Muscle layer of colon (tissue), 2 donors: ENCODE measurements around the gene TCF7L1.
"Not testable (repeated sequence)": the region's sequence is repeated elsewhere in the genome, so short reads cannot be mapped to it uniquely, and the experiment has no call there.

Experiments used
- H3K27ac ChIP-seq: one replicate; pipeline ENCODE4 v1.7.0; 2013; ENCODE audit warnings: low read depth, mild to moderate bottlenecking, low read length, moderate library complexity
- H3K27me3 ChIP-seq, 2 donors: one replicate each; pipeline ENCODE4 v1.7.0; 2013; ENCODE audit warnings: low read length in 2 of 2, mild to moderate bottlenecking in 2 of 2; ENCODE audit not compliant: insufficient read depth in 2 of 2, control insufficient read depth in 1 of 2
- H3K36me3 ChIP-seq: one replicate; pipeline ENCODE4 v1.7.0; 2013; ENCODE audit warnings: mild to moderate bottlenecking, low read length; ENCODE audit not compliant: insufficient read depth
- H3K4me1 ChIP-seq: one replicate; pipeline ENCODE4 v1.7.0; 2013; ENCODE audit warnings: mild to moderate bottlenecking, low read length; ENCODE audit not compliant: insufficient read depth
- H3K4me3 ChIP-seq, 2 donors: one replicate each; pipeline ENCODE4 v1.7.0; 2013; ENCODE audit warnings: low read length in 2 of 2, low read depth in 1 of 2, mild to moderate bottlenecking in 1 of 2, moderate library complexity in 1 of 2
- H3K9ac ChIP-seq: one replicate; pipeline ENCODE4 v1.7.0; 2013; ENCODE audit warnings: low read length
- H3K9me3 ChIP-seq: one replicate; pipeline ENCODE4 v1.7.0; 2013; ENCODE audit warnings: mild to moderate bottlenecking, low read length
- donor health status: abdominal sarcoma.
- donor health status: Adenocarcinoma of cecum.

The TCF7L1 gene

GRCh38 chr2:85334928-85335327, 201.7 kb downstream of the TCF7L1 start:
- H3K27ac ChIP-seq, result no peak overlapping the region
- H3K4me1 ChIP-seq, result no peaks in the 10 kb centered on the region
- no peaks in the 10 kb centered on the region for H3K27me3 ChIP-seq
- no peaks in the 10 kb centered on the region for H3K36me3 ChIP-seq
- H3K4me3 ChIP-seq, result no peak overlapping the region
- H3K9me3 ChIP-seq, result no peaks in the 10 kb centered on the region
- no peak overlapping the region for H3K9ac ChIP-seq

DNA sequence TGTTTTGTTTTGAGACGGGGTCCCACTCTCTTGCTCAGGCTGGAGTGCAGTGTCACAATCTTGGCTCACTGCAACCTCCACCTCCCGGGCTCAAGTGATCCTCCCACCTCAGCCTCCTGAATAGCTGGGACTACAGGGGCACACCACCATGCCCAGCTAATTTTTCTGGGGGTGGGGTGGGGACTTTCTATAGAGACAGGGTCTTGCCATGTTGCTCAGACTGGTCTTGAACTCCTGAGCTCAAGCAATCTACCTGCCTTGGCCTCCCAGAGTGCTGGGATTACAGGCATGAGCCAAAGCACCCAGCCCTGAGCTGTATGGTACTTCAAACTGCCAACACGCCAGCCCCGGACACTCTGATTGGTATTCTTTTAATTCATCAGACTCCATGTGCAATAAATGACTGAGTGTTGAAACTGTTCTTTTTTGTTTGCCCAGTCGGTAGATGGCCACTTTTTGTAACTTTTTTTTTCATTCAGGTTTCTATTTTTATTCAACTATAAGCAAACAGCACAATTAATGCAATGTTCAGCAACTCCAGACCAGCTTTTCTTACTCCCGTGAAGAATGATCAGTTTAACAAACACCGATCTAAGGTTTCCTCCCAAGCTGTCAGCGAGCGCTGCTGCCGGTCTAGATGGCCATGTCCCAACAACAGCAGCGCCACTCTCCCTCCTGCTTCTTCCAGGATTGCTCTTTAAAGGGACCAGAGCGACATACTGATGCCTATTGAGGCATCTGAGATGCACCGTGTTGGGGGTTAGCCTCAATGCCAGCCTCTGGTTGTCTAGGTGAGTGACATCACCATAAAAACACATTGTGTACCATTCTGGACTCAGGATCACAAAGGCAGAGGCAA, 207.1 kb downstream of the TCF7L1 start:
- peaks cover 6% of the 10 kb centered on the region for H3K36me3 ChIP-seq
- H3K9me3 ChIP-seq, result no peaks in the 10 kb centered on the region
- no peaks in the 10 kb centered on the region for H3K27me3 ChIP-seq
- no peak overlapping the region for H3K9ac ChIP-seq
- H3K4me3 ChIP-seq, result no peak overlapping the region
- H3K27ac ChIP-seq, result no peak overlapping the region
- no peaks in the 10 kb centered on the region for H3K4me1 ChIP-seq

DNA sequence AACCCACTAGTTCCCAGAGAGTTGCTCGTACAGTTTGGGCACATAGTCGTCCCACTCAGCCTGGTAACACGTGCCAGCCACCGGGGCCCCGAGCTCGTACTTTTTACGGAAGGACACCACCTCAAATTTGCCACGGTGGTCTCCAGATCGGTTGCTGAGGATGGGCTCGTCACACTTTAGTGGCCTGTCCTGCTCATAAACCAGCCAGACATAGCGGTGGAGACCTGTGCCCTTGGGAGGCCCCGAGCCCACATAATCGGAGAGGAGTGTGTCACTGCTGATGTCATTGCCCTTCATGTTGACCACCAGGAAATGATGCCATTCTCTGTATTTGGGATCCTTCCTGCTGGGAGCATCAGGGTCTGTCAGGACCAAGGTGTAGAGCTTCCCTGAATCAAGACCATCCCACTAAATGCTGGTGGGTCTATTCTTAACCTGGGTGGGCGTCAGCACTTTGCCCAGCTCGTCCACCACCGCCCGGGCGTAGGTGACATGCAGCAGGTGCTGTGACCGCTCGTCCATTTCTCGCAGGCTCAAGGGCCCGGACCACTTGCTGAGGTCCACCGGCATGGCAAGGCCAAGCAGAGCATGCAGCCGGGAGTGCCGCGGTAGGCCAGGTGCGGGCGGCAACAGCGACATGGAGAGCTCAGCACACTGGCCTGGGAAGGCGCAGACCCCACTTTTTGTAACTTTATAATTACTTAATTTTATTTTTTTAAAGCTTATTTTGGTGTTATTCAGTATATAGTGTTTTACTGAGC, 208.3 kb downstream of the TCF7L1 start:
- H3K27ac ChIP-seq, result no peak overlapping the region
- no peak overlapping the region for H3K9ac ChIP-seq
- H3K27me3 ChIP-seq, result no peaks in the 10 kb centered on the region
- peaks cover 14% of the 10 kb centered on the region for H3K36me3 ChIP-seq
- no peaks in the 10 kb centered on the region for H3K9me3 ChIP-seq
- no peaks in the 10 kb centered on the region for H3K4me1 ChIP-seq
- no peak overlapping the region for H3K4me3 ChIP-seq

DNA sequence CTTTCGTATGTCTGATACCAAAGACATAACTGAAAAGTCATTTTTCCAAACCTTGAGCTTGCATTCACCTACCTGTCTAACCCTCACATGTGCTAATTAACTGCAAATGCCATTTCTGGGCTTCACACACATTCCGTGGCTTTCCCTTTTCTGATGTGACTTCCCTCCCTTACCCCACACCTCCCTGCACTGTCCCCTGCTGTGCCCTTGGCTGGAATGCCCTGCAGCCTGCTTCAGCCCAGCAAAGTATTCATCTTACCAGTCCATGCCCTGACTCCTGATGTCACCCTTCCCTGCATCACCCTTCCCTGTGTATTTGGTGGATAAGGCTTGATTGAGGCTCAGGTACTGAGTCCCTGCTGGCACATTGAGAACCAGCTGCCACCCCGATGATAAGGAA, 209.0 kb downstream of the TCF7L1 start:
- no peak overlapping the region for H3K9ac ChIP-seq
- H3K9me3 ChIP-seq, result no peaks in the 10 kb centered on the region
- H3K27ac ChIP-seq, result no peak overlapping the region
- no peaks in the 10 kb centered on the region for H3K27me3 ChIP-seq
- H3K36me3 ChIP-seq, result peaks cover 14% of the 10 kb centered on the region
- H3K4me3 ChIP-seq, result no peak overlapping the region
- no peaks in the 10 kb centered on the region for H3K4me1 ChIP-seq

- H3K27me3 ChIP-seq, H3K27ac ChIP-seq, H3K4me1 ChIP-seq, H3K4me3 ChIP-seq, H3K9me3 ChIP-seq, H3K9ac ChIP-seq: not testable (repeated sequence)
- peaks cover 20% of the 10 kb centered on the region for H3K36me3 ChIP-seq
Measured at GRCh38 chr2:85343207-85343895, 210.2 kb downstream of the TCF7L1 start.

- Histone ChIP-seq H3K9me3 (no peaks in the 10 kb centered on the region), H3K4me1 (no peaks in the 10 kb centered on the region), H3K36me3 (peaks cover 26% of the 10 kb centered on the region), H3K27me3 (no peaks in the 10 kb centered on the region), H3K27ac (no peak overlapping the region), H3K9ac (no peak overlapping the region), H3K4me3 (no peak overlapping the region)
Measured at GRCh38 chr2:85344356-85344954, 211.3 kb downstream of the TCF7L1 start.

DNA sequence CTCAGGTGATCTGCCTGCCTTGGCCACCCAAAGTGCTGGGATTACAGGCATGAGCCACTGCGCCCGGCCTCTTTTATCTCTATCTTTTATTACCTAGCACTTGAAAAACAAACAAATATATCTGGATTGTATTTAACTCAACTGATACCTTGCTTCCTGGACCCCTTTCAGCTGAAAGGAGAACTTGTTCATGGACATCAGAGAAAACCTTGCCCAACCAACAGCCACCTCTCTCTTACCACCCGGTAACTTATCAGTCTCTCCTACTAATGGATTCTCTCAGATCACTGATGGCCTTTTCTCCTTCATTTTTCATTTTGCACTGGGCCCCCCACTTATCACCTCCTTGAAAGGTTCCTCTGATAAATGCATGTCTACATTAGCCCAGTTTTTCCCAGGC, 214.4 kb downstream of the TCF7L1 start:
- H3K27me3 ChIP-seq, result no peaks in the 10 kb centered on the region
- no peak overlapping the region for H3K4me3 ChIP-seq
- no peak overlapping the region for H3K9ac ChIP-seq
- H3K9me3 ChIP-seq, result no peaks in the 10 kb centered on the region
- peaks cover 45% of the 10 kb centered on the region for H3K36me3 ChIP-seq
- no peaks in the 10 kb centered on the region for H3K4me1 ChIP-seq
- no peak overlapping the region for H3K27ac ChIP-seq

GRCh38 chr2:85353876-85354285, 220.7 kb downstream of the TCF7L1 start:
- H3K36me3 ChIP-seq, result peaks cover 48% of the 10 kb centered on the region
- H3K4me3 ChIP-seq, result peak overlapping the region; percentile 78 to 97
- H3K27ac ChIP-seq, result peak overlapping the region; percentile 67

DNA sequence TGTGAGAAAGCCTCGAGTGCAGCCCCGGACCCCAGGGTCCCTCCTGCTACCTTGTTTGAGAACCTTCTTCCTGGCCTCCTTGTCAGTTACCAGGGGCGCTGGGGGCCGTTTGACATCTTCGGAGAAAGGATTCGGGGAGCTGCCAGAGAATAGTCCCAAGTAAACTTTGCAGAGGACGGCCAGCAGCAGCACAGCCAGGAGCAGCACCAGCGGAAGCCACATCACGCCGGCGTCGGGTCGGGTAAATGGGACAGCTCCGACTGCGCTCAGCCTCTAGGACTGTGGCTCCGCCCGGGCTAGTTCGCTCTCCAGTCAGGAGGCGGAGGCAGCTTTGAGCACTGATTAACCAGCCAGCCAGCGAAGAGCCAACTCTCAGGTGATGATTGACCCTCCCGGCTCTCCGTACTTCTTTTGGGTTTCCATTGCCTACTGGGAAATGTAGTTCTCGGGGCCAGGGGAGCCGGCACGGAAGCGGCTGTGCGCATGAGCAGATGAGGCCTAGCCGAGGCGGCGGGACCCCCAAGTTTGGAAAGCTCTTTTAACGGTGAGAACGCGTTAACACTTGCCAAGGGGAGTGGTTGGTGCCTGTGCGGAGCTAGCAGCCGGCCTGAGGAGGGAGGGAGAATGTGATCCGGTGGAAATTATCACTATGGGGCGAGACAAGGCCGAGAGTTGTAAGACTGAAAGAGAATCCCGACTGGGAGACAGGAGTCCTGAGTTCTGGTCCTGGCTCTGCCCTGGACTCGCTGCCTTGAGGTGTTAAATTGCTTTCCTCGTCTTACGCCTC, 221.3 kb downstream of the TCF7L1 start, which contains the start of the genes ELMOD3 and RETSAT:
TSS of gene ELMOD3 (plus strand) at position 484 of the 787 bp plus-strand sequence. CDS start 2,430 bp downstream, outside the sequence.
TSS of gene RETSAT (minus strand) at position 243 of the 787 bp plus-strand sequence. CDS start at position 222, 21 bp downstream.
- peaks cover 46% of the 10 kb centered on the region for H3K36me3 ChIP-seq
- H3K27ac ChIP-seq, result peak within 1 kb of the TSS; percentile 86
- peak within 1 kb of the TSS; percentile 89 for H3K9ac ChIP-seq
- peaks cover 23% of the 10 kb centered on the region for H3K4me1 ChIP-seq
- no peaks in the 10 kb centered on the region for H3K9me3 ChIP-seq
- H3K4me3 ChIP-seq, result peak within 1 kb of the TSS; percentile 78 to 97
- no peaks in the 10 kb centered on the region for H3K27me3 ChIP-seq

More at GRCh38 chr2:85353876-85354285, 220.7 kb downstream of the TCF7L1 start:
- Histone ChIP-seq H3K27me3 (no peaks in the 10 kb centered on the region), H3K9me3 (no peaks in the 10 kb centered on the region), H3K4me1 (peaks cover 23% of the 10 kb centered on the region), H3K9ac (peak overlapping the region; percentile 40)

- Histone ChIP-seq H3K4me1 (peaks cover 23% of the 10 kb centered on the region), H3K27me3 (no peaks in the 10 kb centered on the region), H3K36me3 (peaks cover 41% of the 10 kb centered on the region), H3K4me3 (peak overlapping the region; percentile 78 to 97), H3K9me3 (no peaks in the 10 kb centered on the region), H3K9ac (peak overlapping the region; percentile 89), H3K27ac (peak overlapping the region; percentile 86)
Measured at GRCh38 chr2:85355073-85355410, 221.8 kb downstream of the TCF7L1 start.
